ENCODE data around the gene PGBD5.

The PGBD5 gene

GRCh38 chr1:230398856-230399255, 27.3 kb downstream of the PGBD5 start:
- DNase-seq (ENCODE audit: low read depth in 1 of 2, low spot score in 1 of 2), result no peak

GRCh38 chr1:230396966-230397365, 29.2 kb downstream of the PGBD5 start:
- DNase-seq (ENCODE audit: low read depth in 1 of 2, low spot score in 1 of 2), result no peak

- DNase-seq (ENCODE audit: low read depth in 1 of 2, low spot score in 1 of 2), result no peak
These were observed 30.2 kb downstream of the PGBD5 start for GRCh38 chr1:230395932-230396331.

GRCh38 chr1:230394741-230395140, 31.4 kb downstream of the PGBD5 start:
- DNase-seq (ENCODE audit: low read depth in 1 of 2, low spot score in 1 of 2), result no peak

- no peak for DNase-seq (ENCODE audit: low read depth in 1 of 2, low spot score in 1 of 2)
These were observed 32.0 kb downstream of the PGBD5 start for GRCh38 chr1:230394134-230394533.

GRCh38 chr1:230393722-230394121, 32.4 kb downstream of the PGBD5 start:
- DNase-seq (ENCODE audit: low read depth in 1 of 2, low spot score in 1 of 2), result no peak

GRCh38 chr1:230392920-230393521, 33.1 kb downstream of the PGBD5 start:
- DNase-seq (ENCODE audit: low read depth in 1 of 2, low spot score in 1 of 2), result no peak

GRCh38 chr1:230392536-230392909, 33.6 kb downstream of the PGBD5 start:
- no peak for DNase-seq (ENCODE audit: low read depth in 1 of 2, low spot score in 1 of 2)

- DNase-seq (ENCODE audit: low read depth in 1 of 2, low spot score in 1 of 2), result no peak
These were observed 34.2 kb downstream of the PGBD5 start for GRCh38 chr1:230391776-230392535.

- no peak for DNase-seq (ENCODE audit: low read depth in 1 of 2, low spot score in 1 of 2)
These were observed 35.8 kb downstream of the PGBD5 start for GRCh38 chr1:230390371-230390770.

- DNase-seq (ENCODE audit: low read depth in 1 of 2, low spot score in 1 of 2), result no peak
These were observed 38.3 kb downstream of the PGBD5 start for GRCh38 chr1:230387876-230388275.

- no peak for DNase-seq (ENCODE audit: low read depth in 1 of 2, low spot score in 1 of 2)
These were observed 38.8 kb downstream of the PGBD5 start for GRCh38 chr1:230387296-230387695.

GRCh38 chr1:230386637-230387262, 39.4 kb downstream of the PGBD5 start:
- DNase-seq (ENCODE audit: low read depth in 1 of 2, low spot score in 1 of 2), result no peak

- DNase-seq (ENCODE audit: low read depth in 1 of 2, low spot score in 1 of 2), result no peak
These were observed 40.2 kb downstream of the PGBD5 start for GRCh38 chr1:230385930-230386329.

GRCh38 chr1:230385158-230385450, 41.0 kb downstream of the PGBD5 start:
- no peak for DNase-seq (ENCODE audit: low read depth in 1 of 2, low spot score in 1 of 2)

- DNase-seq (ENCODE audit: low read depth in 1 of 2, low spot score in 1 of 2), result no peak
These were observed 41.6 kb downstream of the PGBD5 start for GRCh38 chr1:230384380-230385157.

- DNase-seq (ENCODE audit: low read depth in 1 of 2, low spot score in 1 of 2), result no peak
These were observed 42.7 kb downstream of the PGBD5 start for GRCh38 chr1:230383425-230383824.

GRCh38 chr1:230382001-230382491, 44.1 kb downstream of the PGBD5 start:
- no peak for DNase-seq (ENCODE audit: low read depth in 1 of 2, low spot score in 1 of 2)

- DNase-seq (ENCODE audit: low read depth in 1 of 2, low spot score in 1 of 2), result no peak
These were observed 44.5 kb downstream of the PGBD5 start for GRCh38 chr1:230381585-230381984.

GRCh38 chr1:230381049-230381467, 45.1 kb downstream of the PGBD5 start:
- no peak for DNase-seq (ENCODE audit: low read depth in 1 of 2, low spot score in 1 of 2)

GRCh38 chr1:230379928-230380327, 46.2 kb downstream of the PGBD5 start:
- no peak for DNase-seq (ENCODE audit: low read depth in 1 of 2, low spot score in 1 of 2)

- DNase-seq (ENCODE audit: low read depth in 1 of 2, low spot score in 1 of 2), result no peak
These were observed 46.7 kb downstream of the PGBD5 start for GRCh38 chr1:230379462-230379861.
